LNCaP clone FGC (cell line): ENCODE measurements around the gene SNX2.

Experiments
- DNase-seq: peaks from one replicate; pipeline ENCODE4 v3.0.0-alpha.2; 2011; ENCODE audit warnings: low read depth
- H3K4me3 ChIP-seq: 2 replicates; pipeline ENCODE4 v1.5.1; 2011; ENCODE audit warnings: mild to moderate bottlenecking, low read depth, low read length, control low read depth
- CTCF ChIP-seq: IDR thresholded peaks from 2 replicates; pipeline ENCODE4 v1.5.1; 2012; ENCODE audit warnings: mild to moderate bottlenecking; ENCODE audit not compliant: control insufficient read depth, insufficient read depth; ENCODE audit errors: extremely low read depth

The SNX2 gene

GRCh38 chr5:122779451-122779850 lies 4.6 kb downstream of the SNX2 start:
- no peak overlapping the region for H3K4me3 ChIP-seq
- no peak for TF ChIP-seq CTCF
- no peak for DNase-seq

GRCh38 chr5:122780296-122780695 lies 5.4 kb downstream of the SNX2 start:
- DNase-seq = no peak
- no peak for TF ChIP-seq CTCF
- H3K4me3 ChIP-seq = no peak overlapping the region

- TF ChIP-seq CTCF = no peak
- H3K4me3 ChIP-seq = no peak overlapping the region
- no peak for DNase-seq
Observed at GRCh38 chr5:122781465-122781864, 6.6 kb downstream of the SNX2 start.

DNA sequence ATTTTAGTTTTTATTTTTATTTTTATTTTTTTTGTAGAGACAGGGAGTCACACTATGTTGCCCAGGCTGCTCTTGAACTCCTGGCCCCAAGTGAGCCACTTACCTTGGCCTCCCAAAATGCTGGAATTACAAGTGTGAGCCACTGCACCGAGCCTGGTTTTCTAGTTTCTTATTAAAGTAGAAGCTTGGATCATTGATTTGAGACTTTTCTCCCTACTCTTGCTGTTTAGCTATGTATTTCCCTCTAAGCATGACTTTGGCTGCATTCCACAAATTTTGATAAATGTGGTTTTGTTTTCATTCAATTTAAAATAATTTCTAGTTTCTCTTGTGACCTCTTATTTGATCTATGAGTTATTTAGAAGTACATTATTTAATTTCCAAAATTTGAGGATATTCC lies 10.4 kb downstream of the SNX2 start:
- TF ChIP-seq CTCF = no peak
- H3K4me3 ChIP-seq = no peak overlapping the region
- DNase-seq = no peak

- no peak overlapping the region for H3K4me3 ChIP-seq
- TF ChIP-seq CTCF = no peak
- no peak for DNase-seq
Observed at GRCh38 chr5:122788371-122788770, 13.5 kb downstream of the SNX2 start.

DNA sequence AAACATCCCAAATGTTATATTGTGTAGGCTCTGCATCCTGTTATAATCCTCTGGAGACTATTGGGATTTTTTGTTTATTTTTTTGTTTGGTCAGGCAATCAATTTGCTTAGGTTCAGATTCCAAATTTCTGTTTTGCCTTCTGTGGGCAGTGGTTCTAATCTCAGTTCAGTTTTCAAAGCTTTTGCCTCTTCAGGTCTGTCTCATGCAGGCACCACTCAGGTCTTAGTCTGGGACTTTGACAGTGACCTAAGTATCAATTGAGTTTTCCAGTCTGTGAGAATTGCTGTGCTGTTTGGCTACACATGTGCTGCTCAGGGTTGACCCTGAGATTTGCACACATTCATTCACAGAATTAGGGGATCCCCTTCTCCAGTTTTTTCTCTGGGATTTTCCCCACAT lies 14.1 kb downstream of the SNX2 start:
- no peak for TF ChIP-seq CTCF
- H3K4me3 ChIP-seq = no peak overlapping the region
- DNase-seq = no peak

- no peak for TF ChIP-seq CTCF
- DNase-seq = no peak
- no peak overlapping the region for H3K4me3 ChIP-seq
Observed at GRCh38 chr5:122789461-122790171, 14.7 kb downstream of the SNX2 start.
